Stimulated activated naive CD8-positive, alpha-beta T cell treated with anti-CD3 and anti-CD28 coated beads, Interleukin-15, Interleukin-2, amounts not matched to agents 100 ng/mL and 50 ng/mL, for 24 hours (primary cell): Measurements from ENCODE around the gene ARHGAP24.
"Not testable (repeated sequence)": the region's sequence is repeated elsewhere in the genome, so short reads cannot be mapped to it uniquely, and the experiment has no call there.

ENCODE experiments used
- H3K27ac Mint-ChIP-seq: one replicate; pipeline ENCODE4 v1.8.0; 2021; ENCODE audit warnings: mild to moderate bottlenecking, mixed read lengths
- H3K27me3 Mint-ChIP-seq: one replicate; pipeline ENCODE4 v1.8.0; 2021; ENCODE audit warnings: mixed read lengths
- H3K36me3 Mint-ChIP-seq: one replicate; pipeline ENCODE4 v1.8.0; 2021; ENCODE audit warnings: low read depth, mixed read lengths
- H3K4me1 Mint-ChIP-seq: one replicate; pipeline ENCODE4 v1.8.0; 2021; ENCODE audit warnings: low read depth, mixed read lengths
- H3K4me3 Mint-ChIP-seq: one replicate; pipeline ENCODE4 v1.8.0; 2021; ENCODE audit warnings: mild to moderate bottlenecking, mixed read lengths
- H3K9me3 Mint-ChIP-seq: one replicate; pipeline ENCODE4 v1.8.0; 2021; ENCODE audit warnings: mixed read lengths

Gene ARHGAP24

DNA sequence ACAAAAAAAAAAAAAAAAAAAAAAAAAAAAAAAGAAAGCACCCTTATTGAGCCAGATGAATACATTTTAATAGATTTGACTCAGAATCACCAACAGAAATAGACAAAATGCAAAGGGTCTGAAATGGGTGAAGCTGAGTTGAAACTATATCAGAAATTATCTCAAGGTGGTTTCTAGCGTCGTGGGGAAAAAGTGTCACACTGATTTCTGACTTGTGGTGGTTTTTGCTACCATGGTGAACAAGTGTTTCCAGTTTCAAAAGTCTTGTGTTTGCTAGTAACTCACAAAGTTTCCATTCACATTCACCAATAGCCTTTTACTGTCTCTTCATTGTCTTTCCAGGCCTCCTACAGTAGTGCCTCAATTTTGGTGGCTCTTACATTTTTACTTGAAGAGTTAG is 135.5 kb downstream of the ARHGAP24 start:
- Mint-ChIP-seq H3K4me1 (peaks cover 18% of the 10 kb centered on the region), H3K36me3 (no peaks in the 10 kb centered on the region), H3K4me3 (no peak overlapping the region), H3K9me3 (no peaks in the 10 kb centered on the region), H3K27ac (peak overlapping the region; percentile 92), H3K27me3 (no peaks in the 10 kb centered on the region)

GRCh38 chr4:85611661-85612060 is 136.7 kb downstream of the ARHGAP24 start:
- H3K9me3 Mint-ChIP-seq = no peaks in the 10 kb centered on the region
- H3K36me3 Mint-ChIP-seq = no peaks in the 10 kb centered on the region
- H3K27me3 Mint-ChIP-seq = no peaks in the 10 kb centered on the region
- H3K4me3 Mint-ChIP-seq = no peak overlapping the region
- peaks cover 18% of the 10 kb centered on the region for H3K4me1 Mint-ChIP-seq
- peak overlapping the region; percentile 55 for H3K27ac Mint-ChIP-seq

- Mint-ChIP-seq H3K9me3 (no peaks in the 10 kb centered on the region), H3K4me3 (no peak overlapping the region), H3K27me3 (no peaks in the 10 kb centered on the region), H3K4me1 (peaks cover 14% of the 10 kb centered on the region), H3K27ac (no peak overlapping the region), H3K36me3 (no peaks in the 10 kb centered on the region)
Measured at GRCh38 chr4:85613901-85614300, 139.0 kb downstream of the ARHGAP24 start.

DNA sequence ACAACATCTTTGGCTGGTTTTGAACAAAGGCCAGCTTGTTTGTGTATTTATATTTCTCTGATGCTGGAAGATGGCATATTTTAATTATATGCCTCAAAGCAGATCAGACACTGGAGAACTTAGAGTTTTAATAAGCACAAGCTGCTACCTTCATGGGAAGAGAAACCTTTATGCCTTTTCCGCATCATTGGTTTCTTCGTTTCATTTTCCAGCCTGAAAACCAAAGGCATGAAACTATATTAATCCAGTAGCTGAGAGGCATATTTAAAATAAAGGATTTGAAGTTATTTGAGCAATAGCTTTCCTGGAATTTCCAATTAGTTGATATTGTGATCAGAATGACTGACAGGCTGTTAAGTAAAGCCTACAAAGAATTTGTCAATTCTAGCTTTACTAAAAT is 141.0 kb downstream of the ARHGAP24 start:
- Mint-ChIP-seq H3K36me3 (no peaks in the 10 kb centered on the region), H3K4me1 (peaks cover 6% of the 10 kb centered on the region), H3K4me3 (no peak overlapping the region), H3K27me3 (no peaks in the 10 kb centered on the region), H3K27ac (no peak overlapping the region), H3K9me3 (no peaks in the 10 kb centered on the region)

- no peak overlapping the region for H3K27ac Mint-ChIP-seq
- H3K36me3 Mint-ChIP-seq = no peaks in the 10 kb centered on the region
- H3K4me3 Mint-ChIP-seq = no peak overlapping the region
- no peaks in the 10 kb centered on the region for H3K27me3 Mint-ChIP-seq
- no peaks in the 10 kb centered on the region for H3K4me1 Mint-ChIP-seq
- H3K9me3 Mint-ChIP-seq = no peaks in the 10 kb centered on the region
Measured at GRCh38 chr4:85617202-85617601, 142.3 kb downstream of the ARHGAP24 start.

DNA sequence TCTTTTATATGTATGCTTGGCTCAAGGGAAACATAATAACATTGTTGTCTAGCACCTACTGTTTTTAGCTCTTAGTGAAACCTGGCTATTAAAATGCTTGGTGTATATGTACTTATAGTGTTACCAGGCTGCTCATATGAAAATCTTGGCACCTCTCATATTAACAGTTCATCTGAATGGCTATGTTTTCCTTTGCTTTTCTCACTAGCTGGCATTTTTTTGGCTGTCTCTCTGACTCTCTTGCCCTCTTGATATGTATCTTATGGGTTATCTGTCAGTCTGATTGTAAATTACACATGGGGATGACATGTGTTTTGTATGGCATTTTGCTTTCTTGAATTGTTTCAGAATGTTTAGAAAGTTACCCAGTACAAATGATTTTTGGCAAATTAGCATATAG is 158.0 kb downstream of the ARHGAP24 start:
- peaks cover 20% of the 10 kb centered on the region for H3K9me3 Mint-ChIP-seq
- H3K36me3 Mint-ChIP-seq = no peaks in the 10 kb centered on the region
- H3K4me3 Mint-ChIP-seq = no peak overlapping the region
- no peak overlapping the region for H3K27ac Mint-ChIP-seq
- H3K4me1 Mint-ChIP-seq = no peaks in the 10 kb centered on the region
- no peaks in the 10 kb centered on the region for H3K27me3 Mint-ChIP-seq

DNA sequence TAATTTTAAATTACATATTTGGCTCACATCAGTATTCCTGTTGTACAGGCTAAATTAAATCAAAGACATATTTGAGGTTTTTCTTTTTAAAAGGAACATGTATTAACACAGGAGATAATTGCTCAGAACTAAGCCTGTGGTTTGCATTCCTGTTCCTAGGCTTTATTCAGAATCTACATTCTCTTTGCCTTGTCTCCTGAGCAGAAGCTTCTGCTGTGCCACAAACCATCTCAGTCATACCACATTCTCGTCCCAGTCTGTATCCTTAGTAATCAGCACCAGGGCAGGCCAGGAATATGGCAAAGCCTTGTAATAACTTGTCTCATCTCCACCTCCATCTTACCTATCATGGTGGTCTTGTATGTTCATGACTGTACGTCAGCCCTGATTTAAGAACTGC is 162.8 kb downstream of the ARHGAP24 start:
- no peaks in the 10 kb centered on the region for H3K36me3 Mint-ChIP-seq
- H3K27ac Mint-ChIP-seq = no peak overlapping the region
- no peaks in the 10 kb centered on the region for H3K27me3 Mint-ChIP-seq
- H3K4me3 Mint-ChIP-seq = no peak overlapping the region
- H3K9me3 Mint-ChIP-seq = no peaks in the 10 kb centered on the region
- H3K4me1 Mint-ChIP-seq = no peaks in the 10 kb centered on the region

DNA sequence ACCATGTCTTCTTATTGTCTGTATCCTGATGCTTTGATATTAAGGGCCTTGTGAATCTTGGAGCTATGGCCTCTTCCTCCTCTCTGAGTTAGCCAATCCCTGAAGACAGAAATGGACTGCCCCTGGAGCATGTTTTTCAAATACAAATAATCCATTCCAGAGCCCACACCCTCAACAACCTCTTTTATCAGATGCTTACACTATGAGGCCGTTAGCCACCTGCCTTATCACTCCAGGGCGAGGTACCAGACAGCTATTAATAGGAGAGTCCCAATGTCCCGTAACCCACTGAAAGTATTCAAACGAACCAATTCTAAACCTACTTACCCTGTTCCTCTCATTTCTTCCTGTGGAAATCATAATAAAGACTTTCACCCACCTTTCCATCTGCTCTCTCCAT is 165.0 kb downstream of the ARHGAP24 start:
- H3K9me3 Mint-ChIP-seq = no peaks in the 10 kb centered on the region
- H3K27ac Mint-ChIP-seq = no peak overlapping the region
- H3K4me3 Mint-ChIP-seq = no peak overlapping the region
- H3K4me1 Mint-ChIP-seq = no peaks in the 10 kb centered on the region
- H3K27me3 Mint-ChIP-seq = no peaks in the 10 kb centered on the region
- no peaks in the 10 kb centered on the region for H3K36me3 Mint-ChIP-seq

DNA sequence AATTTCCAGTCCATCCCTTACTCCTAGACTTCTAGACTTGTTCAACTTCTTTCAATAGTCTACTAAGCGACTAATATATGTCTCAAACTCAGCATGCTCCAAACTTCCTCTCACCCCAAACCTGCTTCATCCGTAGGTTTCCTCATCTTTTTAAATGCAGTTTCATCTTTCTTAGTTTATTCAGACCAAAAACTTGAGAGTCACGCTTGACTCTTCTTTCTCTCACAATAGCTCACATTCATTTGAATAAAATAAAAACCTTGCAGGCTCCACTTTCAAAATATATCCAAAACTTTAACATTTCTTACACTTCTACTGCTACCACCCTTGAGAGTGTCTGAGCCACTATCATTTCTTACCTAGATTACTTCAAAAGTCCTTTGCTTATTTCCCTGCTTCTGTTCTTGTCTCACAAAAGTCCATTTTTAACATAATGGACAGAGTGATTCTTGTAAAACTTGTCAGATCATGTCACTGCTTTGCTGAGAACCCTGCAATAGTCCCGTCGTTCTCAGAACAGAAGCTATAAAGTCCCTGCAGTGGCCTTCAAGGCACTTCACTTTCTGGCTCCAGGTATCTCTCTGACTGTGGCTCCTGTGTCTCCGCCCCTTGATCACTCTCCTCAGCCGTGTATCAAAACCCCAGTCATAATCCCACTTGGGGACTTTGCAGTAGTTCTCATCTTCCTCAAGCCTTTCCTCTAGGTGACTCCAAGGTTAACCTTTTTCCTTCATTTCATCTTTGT is 167.6 kb downstream of the ARHGAP24 start:
- no peaks in the 10 kb centered on the region for H3K27me3 Mint-ChIP-seq
- H3K9me3 Mint-ChIP-seq = no peaks in the 10 kb centered on the region
- no peaks in the 10 kb centered on the region for H3K4me1 Mint-ChIP-seq
- H3K4me3 Mint-ChIP-seq = no peak overlapping the region
- no peaks in the 10 kb centered on the region for H3K36me3 Mint-ChIP-seq
- H3K27ac Mint-ChIP-seq = no peak overlapping the region

DNA sequence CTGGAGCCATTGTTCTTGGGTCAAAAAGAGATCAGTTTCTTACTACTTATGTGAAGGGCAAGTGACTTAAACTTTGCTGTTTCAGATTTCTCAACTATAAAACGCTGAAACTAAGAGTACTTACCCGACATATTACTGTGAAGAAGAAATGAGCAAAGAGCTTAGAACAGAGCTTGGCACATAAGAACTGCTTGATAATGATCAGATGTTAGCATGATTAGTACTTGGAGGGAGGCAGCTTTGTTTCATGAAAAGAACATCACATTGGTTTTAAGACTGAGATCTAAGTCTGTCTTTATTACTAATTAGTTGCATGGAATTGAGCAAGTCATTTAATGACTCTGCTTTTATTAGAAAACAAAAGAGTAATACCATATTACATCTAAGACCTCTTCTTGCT is 169.1 kb downstream of the ARHGAP24 start:
- Mint-ChIP-seq H3K27me3 (no peaks in the 10 kb centered on the region), H3K9me3 (no peaks in the 10 kb centered on the region), H3K4me3 (no peak overlapping the region), H3K36me3 (no peaks in the 10 kb centered on the region), H3K27ac (no peak overlapping the region), H3K4me1 (no peaks in the 10 kb centered on the region)

- Mint-ChIP-seq H3K27me3 (no peaks in the 10 kb centered on the region), H3K9me3 (no peaks in the 10 kb centered on the region), H3K36me3 (no peaks in the 10 kb centered on the region), H3K4me1 (no peaks in the 10 kb centered on the region), H3K27ac (no peak overlapping the region), H3K4me3 (no peak overlapping the region)
Measured at GRCh38 chr4:85650908-85651307, 176.0 kb downstream of the ARHGAP24 start.

GRCh38 chr4:85656759-85657505 is 182.0 kb downstream of the ARHGAP24 start:
- Mint-ChIP-seq H3K9me3 (no peaks in the 10 kb centered on the region), H3K27ac (no peak overlapping the region), H3K36me3 (no peaks in the 10 kb centered on the region), H3K4me3 (no peak overlapping the region), H3K4me1 (no peaks in the 10 kb centered on the region), H3K27me3 (no peaks in the 10 kb centered on the region)

DNA sequence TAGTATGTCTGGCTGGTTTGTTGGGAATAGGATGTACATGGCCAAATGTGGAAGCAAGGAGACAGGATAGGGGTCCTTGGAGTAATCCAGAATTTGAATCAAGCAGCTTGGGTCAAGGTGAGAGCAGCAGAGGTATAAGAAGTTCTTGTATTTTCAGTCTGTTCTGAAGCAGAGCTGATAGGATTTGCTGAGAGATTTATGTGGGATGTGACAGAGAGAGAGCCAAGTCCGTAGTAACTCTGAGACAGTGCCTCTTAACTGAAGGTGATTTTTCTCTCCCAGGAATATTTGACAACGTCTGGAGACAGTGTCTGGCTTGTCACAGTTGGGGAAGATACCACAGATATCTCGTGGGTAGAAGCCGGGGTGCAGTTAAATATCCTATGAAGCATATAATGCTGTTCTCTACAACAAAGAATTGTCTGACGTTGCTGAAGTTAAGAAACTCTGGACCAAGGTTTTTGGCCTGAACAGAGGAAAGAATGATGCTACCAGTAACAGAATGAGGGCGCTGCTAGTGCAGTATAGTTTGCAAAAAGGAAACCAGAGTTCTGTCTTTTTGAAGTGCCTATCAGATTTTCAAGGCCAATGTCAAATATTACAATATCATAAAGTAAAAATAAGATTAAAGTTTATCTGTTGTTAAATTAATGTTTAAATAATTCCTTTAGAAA is 184.0 kb downstream of the ARHGAP24 start:
- H3K36me3 Mint-ChIP-seq = no peaks in the 10 kb centered on the region
- no peak overlapping the region for H3K4me3 Mint-ChIP-seq
- H3K27me3 Mint-ChIP-seq = no peaks in the 10 kb centered on the region
- H3K4me1 Mint-ChIP-seq = no peaks in the 10 kb centered on the region
- H3K9me3 Mint-ChIP-seq = no peaks in the 10 kb centered on the region
- no peak overlapping the region for H3K27ac Mint-ChIP-seq

DNA sequence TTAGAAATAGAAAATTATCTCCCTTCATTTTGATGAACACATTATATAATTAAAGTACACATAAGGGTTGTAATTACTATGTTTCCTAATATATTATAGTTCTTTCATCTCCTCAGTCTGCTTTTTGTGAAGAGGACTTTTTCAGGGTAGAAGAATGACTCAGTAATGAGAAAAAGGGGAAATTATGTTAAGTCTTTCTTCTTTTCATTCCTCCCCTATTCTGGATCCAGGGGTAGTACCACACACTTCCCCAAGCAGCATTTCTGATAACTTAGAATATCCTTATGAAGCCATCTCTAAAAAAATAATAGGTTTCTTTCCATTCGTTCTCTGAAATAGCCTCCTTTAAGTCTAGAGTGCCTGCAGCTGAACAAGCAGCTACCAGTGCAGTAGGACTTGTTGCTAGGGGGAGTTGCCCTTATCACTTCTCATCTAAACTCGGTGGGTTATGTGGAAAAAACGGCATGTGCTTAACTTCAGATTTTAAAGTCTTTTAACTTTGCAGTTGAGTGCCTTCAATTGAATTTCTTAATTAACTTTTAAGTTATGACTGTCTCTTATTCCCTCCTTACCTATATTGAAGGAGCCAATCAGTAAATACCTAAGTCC is 184.8 kb downstream of the ARHGAP24 start:
- Mint-ChIP-seq H3K4me3 (no peak overlapping the region), H3K27ac (no peak overlapping the region), H3K4me1 (no peaks in the 10 kb centered on the region), H3K36me3 (no peaks in the 10 kb centered on the region), H3K27me3 (no peaks in the 10 kb centered on the region), H3K9me3 (no peaks in the 10 kb centered on the region)

DNA sequence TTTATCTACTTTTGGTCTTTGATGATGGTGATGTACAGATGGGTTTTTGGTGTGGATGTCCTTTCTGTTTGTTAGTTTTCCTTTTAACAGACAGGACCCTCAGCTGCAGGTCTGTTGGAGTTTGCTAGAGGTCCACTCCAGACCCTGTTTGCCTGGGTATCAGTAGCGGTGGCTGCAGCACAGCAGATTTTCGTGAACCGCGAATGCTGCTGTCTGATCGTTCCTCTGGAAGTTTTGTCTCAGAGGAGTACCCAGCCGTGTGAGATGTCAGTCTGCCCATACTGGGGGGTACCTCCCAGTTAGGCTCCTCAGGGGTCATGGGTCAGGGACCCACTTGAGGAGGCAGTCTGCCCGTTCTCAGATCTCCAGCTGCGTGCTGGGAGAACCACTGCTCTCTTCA is 191.7 kb downstream of the ARHGAP24 start:
- not testable (repeated sequence) for H3K27me3 Mint-ChIP-seq, H3K27ac Mint-ChIP-seq, H3K9me3 Mint-ChIP-seq, H3K36me3 Mint-ChIP-seq, H3K4me1 Mint-ChIP-seq, H3K4me3 Mint-ChIP-seq
